HG03457 (cell line): ENCODE results near the gene KRT80.
"Not testable (repeated sequence)": the region's sequence is repeated elsewhere in the genome, so short reads cannot be mapped to it uniquely, and the experiment has no call there.

Experiments used
- ATAC-seq: cut with Tn5 transposase; IDR thresholded peaks from one replicate; pipeline ENCODE4 v1.9.1; 2021; ENCODE audit warnings: moderate number of reproducible peaks; ENCODE audit not compliant: unreplicated experiment

The KRT80 gene

GRCh38 chr12:52191841-52192791 lies at the start of gene KRT80:
Gene KRT80, minus strand, starts transcription at chr12:52192014. Its CDS starts 112 bp downstream, at chr12:52191902.
- no peak for ATAC-seq

GRCh38 chr12:52241205-52241842 lies 49.5 kb upstream of the KRT80 start:
- no peak for ATAC-seq

GRCh38 chr12:52240247-52240646 lies 48.4 kb upstream of the KRT80 start:
- ATAC-seq, result not testable (repeated sequence)

GRCh38 chr12:52239767-52240166 lies 48.0 kb upstream of the KRT80 start:
- no peak for ATAC-seq

DNA sequence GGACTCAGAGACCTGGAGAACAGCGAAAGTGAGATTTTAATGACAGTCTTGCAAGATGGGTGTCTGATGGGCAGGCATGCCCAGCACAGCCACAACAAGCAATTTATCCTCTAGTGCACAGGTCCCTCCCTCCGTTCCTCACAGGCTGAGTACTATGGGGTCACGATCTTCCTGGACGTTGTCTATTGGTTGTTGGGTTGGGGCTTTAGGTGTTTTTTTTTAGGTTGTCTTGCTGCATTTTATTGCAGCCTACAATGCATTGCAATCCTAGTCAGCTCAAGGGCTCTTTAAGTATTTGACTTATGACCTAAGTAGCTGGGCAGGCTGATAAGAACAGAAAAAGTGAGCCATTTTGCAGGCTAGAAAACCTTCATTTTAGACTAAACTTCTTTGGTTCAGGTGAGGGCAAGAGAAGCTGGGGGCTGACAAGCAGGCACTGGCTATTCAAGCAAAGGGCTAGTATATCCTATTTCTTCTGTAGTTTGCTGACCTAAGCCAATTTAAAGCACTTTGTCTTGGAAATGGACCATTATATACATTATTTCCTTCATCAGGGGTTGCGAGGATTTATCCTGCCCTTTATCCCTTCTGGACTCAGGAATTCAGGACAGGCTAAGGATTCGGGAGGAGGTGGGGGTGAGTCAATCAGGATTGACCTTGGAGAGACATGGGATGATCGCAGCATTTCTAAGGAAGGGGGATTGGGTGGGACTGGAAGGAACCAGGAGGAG lies 47.3 kb upstream of the KRT80 start:
- ATAC-seq, result no peak

GRCh38 chr12:52238207-52238840 lies 46.5 kb upstream of the KRT80 start:
- no peak for ATAC-seq

- no peak for ATAC-seq
Observed at GRCh38 chr12:52236386-52237050, 44.7 kb upstream of the KRT80 start.

DNA sequence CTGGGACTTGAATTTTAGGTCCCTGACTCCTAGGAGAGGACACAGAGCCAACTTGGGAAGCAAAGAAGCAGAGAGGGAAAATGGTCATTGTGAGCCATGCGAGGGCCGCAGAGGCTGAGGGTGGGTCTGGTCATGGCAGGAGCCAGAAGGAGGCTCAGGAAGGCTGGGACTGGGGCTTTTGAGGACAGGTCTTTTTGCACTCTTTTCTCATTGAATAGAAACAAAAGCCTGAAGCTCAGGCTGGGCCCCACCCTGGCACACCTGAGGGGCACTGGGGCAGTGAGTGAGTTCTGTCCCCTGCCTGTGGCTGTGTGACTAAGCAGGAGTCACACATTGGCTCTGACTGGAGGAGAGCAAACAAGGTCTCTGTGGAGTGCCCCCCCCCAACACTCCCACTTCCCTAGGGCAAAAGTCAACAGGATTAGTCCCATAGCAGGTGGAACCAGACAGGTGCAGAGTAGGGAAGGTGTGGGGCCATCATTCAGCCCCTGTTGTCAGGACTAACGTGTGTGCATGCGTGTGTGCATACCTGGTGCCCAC lies 44.1 kb upstream of the KRT80 start:
- ATAC-seq, result no peak

GRCh38 chr12:52235001-52235764 lies 43.4 kb upstream of the KRT80 start:
- ATAC-seq, result no peak

GRCh38 chr12:52234223-52234810 lies 42.5 kb upstream of the KRT80 start:
- ATAC-seq, result no peak

DNA sequence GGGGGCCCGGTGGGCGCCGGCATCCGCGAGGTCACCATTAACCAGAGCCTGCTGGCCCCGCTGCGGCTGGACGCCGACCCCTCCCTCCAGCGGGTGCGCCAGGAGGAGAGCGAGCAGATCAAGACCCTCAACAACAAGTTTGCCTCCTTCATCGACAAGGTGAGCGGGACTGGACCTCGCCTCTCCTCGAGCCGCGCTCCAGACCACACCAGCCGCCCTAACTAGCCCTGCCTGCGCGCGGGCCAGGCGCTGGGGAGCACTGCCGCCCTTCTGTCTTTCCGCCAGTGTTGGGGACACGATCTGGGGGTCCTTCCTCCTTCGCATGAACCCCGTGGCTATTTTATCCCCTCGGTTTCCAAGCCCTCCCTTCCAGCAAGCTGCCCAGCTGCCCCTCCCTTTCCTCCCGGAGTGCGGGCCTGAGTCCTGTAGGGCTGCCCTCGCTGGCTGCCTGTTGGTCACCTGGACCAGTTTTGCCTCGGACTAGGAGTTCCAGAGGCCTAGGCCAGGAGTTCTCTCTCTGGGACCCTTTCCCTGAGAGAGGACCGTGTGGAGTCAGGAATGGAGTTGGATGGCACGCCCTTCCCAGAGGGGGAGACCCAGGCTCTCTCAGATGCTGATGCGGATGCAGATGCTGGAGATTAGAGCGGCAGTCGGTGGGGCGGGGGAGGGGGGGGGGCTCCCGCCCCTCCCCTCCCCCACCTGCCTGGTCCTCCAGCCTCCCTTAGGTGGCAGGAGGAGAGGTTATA lies 41.8 kb upstream of the KRT80 start:
- ATAC-seq, result no peak

GRCh38 chr12:52232674-52233461 lies 41.1 kb upstream of the KRT80 start, which contains the start of gene KRT7:
Gene KRT7, plus strand, starts transcription at chr12:52233243. Its CDS starts 54 bp downstream, at chr12:52233297.
- no peak for ATAC-seq

DNA sequence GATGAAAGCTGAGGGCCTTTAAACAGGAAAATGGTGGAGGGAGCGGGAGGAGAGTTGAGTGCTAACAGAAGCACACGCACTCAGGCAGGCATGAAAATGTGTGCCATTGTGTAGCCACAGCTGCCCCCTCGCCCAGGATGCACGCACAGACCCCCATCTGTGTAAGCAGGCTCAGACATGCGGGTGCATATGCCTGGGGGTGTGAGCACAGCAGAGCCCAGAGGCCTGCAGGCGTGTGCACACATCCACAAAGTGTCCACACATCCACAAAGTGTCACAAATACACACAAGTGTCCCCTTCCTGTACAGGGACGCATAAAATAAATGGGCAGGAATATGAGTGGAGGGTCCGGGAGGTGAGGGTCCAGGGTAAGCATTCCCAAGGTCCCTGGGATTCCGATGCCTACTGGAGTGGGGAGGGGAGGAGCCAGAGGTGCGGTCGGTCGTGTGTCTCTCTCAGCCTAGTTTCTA lies 40.4 kb upstream of the KRT80 start:
- no peak for ATAC-seq

GRCh38 chr12:52231305-52232202 lies 39.7 kb upstream of the KRT80 start:
- no peak for ATAC-seq

GRCh38 chr12:52230364-52231281 lies 38.8 kb upstream of the KRT80 start:
- ATAC-seq, result no peak
